Spleen (tissue), 7 donors: ENCODE results near the gene ADD3.

Source experiments
- CTCF ChIP-seq, 11 experiments: fragments of 200-600 bp in 7 of 11; fragments of 450-650 bp in 4 of 11; sonication (generic) in 4 of 11; IDR thresholded peaks in 8 of 11; conservative IDR thresholded peaks in 3 of 11; 1 replicate in 7 of 11; 2 replicates in 4 of 11; pipeline versions ENCODE4 v1.4.0 to v1.8.0; 2016 to 2021; ENCODE audit warnings: antibody characterized with exemption in 11 of 11, inconsistent platforms in 4 of 11, mild to moderate bottlenecking in 1 of 11
- POLR2A ChIP-seq, 3 donors: fragments of 450-650 bp; IDR thresholded peaks; one replicate each; pipeline ENCODE4 v1.5.1; 2017; ENCODE audit warnings: antibody characterized with exemption in 3 of 3, mild to moderate bottlenecking in 1 of 3
- POLR2AphosphoS5 ChIP-seq, 3 donors: sonication (generic); formaldehyde crosslinking; IDR thresholded peaks; one replicate each; pipeline ENCODE4 v1.5.1; 2017; ENCODE audit warnings: antibody characterized with exemption in 3 of 3
- donor health status: DM: no; HTN: no; CAD: no; lungs with moderate emphysema.
- donor health status: DM: no; HTN: no; CAD: no.
- donor health status: DM: no; HTN: no; CAD: no.

GRCh38 chr10:109997233-109997632 lies 10.6 kb upstream of the ADD3 start:
- TF ChIP-seq POLR2A (IDR thresholded peaks at IDR 0.05): no peak
- no peak for TF ChIP-seq POLR2AphosphoS5 (IDR thresholded peaks at IDR 0.05)
- no peak for TF ChIP-seq CTCF (IDR thresholded peaks at IDR 0.05 in 8 of 11, conservative IDR thresholded peaks at IDR 0.05 in 3 of 11)
